ENCODE measurements around the gene PYCARD.

- TF ChIP-seq CTCF (IDR thresholded peaks at IDR 0.05; ENCODE audit: poor library complexity, severe bottlenecking) (no peak), RAD21 (conservative IDR thresholded peaks at IDR 0.05) (no peak), EZH2 (IDR thresholded peaks at IDR 0.05; ENCODE audit: borderline replicate concordance, insufficient read depth, low read length, poor library complexity, severe bottlenecking) (no peak), TAF1 (IDR thresholded peaks at IDR 0.05; ENCODE audit: low read depth) (no peak), REST (IDR thresholded peaks at IDR 0.05; ENCODE audit: borderline replicate concordance) (no peak), SMC3 (conservative IDR thresholded peaks at IDR 0.05; ENCODE audit: poor library complexity) (no peak), EP300 (conservative IDR thresholded peaks at IDR 0.05; ENCODE audit: poor library complexity, severe bottlenecking) (no peak), POLR2AphosphoS5 (IDR thresholded peaks at IDR 0.05) (no peak)
Measured at GRCh38 chr16:31223044-31223443, 20.5 kb upstream of the PYCARD start.

All from neural cell (in vitro differentiated cells).